Stimulated activated naive CD4-positive, alpha-beta T cell (primary cell): Measurements from ENCODE around the gene ST6GALNAC5.

Experiments
- DNase-seq, 6 experiments: peaks; one replicate each; lab custom pipeline; 2025; lab: John Stamatoyannopoulos, UW

ST6GALNAC5 gene

GRCh38 chr1:77014073-77014788 lies 147.0 kb downstream of the ST6GALNAC5 start:
- DNase-seq: no peak

GRCh38 chr1:77015748-77016341 lies 148.6 kb downstream of the ST6GALNAC5 start:
- DNase-seq: no peak

- DNase-seq: no peak
Observed at GRCh38 chr1:77016386-77016985, 149.2 kb downstream of the ST6GALNAC5 start.

GRCh38 chr1:77018311-77018710 lies 151.0 kb downstream of the ST6GALNAC5 start:
- DNase-seq: no peak

- DNase-seq: no peak
Observed at GRCh38 chr1:77018761-77019160, 151.5 kb downstream of the ST6GALNAC5 start.

- DNase-seq: no peak
Observed at GRCh38 chr1:77021732-77022131, 154.5 kb downstream of the ST6GALNAC5 start.

GRCh38 chr1:77024500-77024899 lies 157.2 kb downstream of the ST6GALNAC5 start:
- DNase-seq: no peak

- no peak for DNase-seq
Observed at GRCh38 chr1:77025599-77025998, 158.3 kb downstream of the ST6GALNAC5 start.

- no peak for DNase-seq
Observed at GRCh38 chr1:77026135-77026534, 158.9 kb downstream of the ST6GALNAC5 start.

GRCh38 chr1:77026640-77027039 lies 159.4 kb downstream of the ST6GALNAC5 start:
- DNase-seq: no peak

GRCh38 chr1:77027847-77028246 lies 160.6 kb downstream of the ST6GALNAC5 start:
- no peak for DNase-seq

- DNase-seq: no peak
Observed at GRCh38 chr1:77030401-77031105, 163.3 kb downstream of the ST6GALNAC5 start.

GRCh38 chr1:77031106-77031662 lies 163.9 kb downstream of the ST6GALNAC5 start:
- no peak for DNase-seq

- DNase-seq: no peak
Observed at GRCh38 chr1:77036560-77036959, 169.3 kb downstream of the ST6GALNAC5 start.

GRCh38 chr1:77037038-77037437 lies 169.8 kb downstream of the ST6GALNAC5 start:
- no peak for DNase-seq

- no peak for DNase-seq
Observed at GRCh38 chr1:77038000-77038399, 170.7 kb downstream of the ST6GALNAC5 start.

- no peak for DNase-seq
Observed at GRCh38 chr1:77039111-77039510, 171.8 kb downstream of the ST6GALNAC5 start.

GRCh38 chr1:77039739-77040138 lies 172.5 kb downstream of the ST6GALNAC5 start:
- no peak for DNase-seq

- no peak for DNase-seq
Observed at GRCh38 chr1:77040826-77041225, 173.5 kb downstream of the ST6GALNAC5 start.

- no peak for DNase-seq
Observed at GRCh38 chr1:77044133-77044849, 177.0 kb downstream of the ST6GALNAC5 start.

- no peak for DNase-seq
Observed at GRCh38 chr1:77047575-77047974, 180.3 kb downstream of the ST6GALNAC5 start.
